H1 (cell line): Measurements from ENCODE around the gene PLSCR5. TPM values are rescaled to one million over a fixed set of nuclear protein-coding genes. Genes with fewer than 3 reads are reported as not detected.

Experiments used
- CTCF ChIA-PET: fragments of 300-600 bp; sonication (Branson Sonifier 250); formaldehyde crosslinking; loops from one replicate; lab custom pipeline; 2021; ENCODE audit not compliant: partially characterized antibody; lab: Charles Lee
- POLR2A ChIA-PET: fragments of 300-600 bp; sonication (Branson Sonifier 250); formaldehyde crosslinking; loops from one replicate; lab custom pipeline; 2021; ENCODE audit warnings: inconsistent platforms; ENCODE audit not compliant: partially characterized antibody; lab: Charles Lee
- DNase-seq, 2 experiments: peaks; one replicate each; pipeline versions ENCODE4 v3.0.0 to v3.0.0-alpha.2; 2010 to 2022; ENCODE audit warnings: low spot score in 2 of 2, low read depth in 1 of 2, mixed read lengths in 1 of 2
- FAIRE-seq: peaks from 2 replicates; lab custom pipeline; 2011; peaks lifted over from hg19 to GRCh38; lab: Jason Lieb, UNC
- H2AFZ ChIP-seq: 2 replicates; pipeline ENCODE4 v1.8.1; 2012; ENCODE audit warnings: low read length, inconsistent platforms
- H2AK5ac ChIP-seq: 2 replicates; pipeline ENCODE4 v1.6.1; 2013; ENCODE audit warnings: low read depth, low read length
- H2BK120ac ChIP-seq: replicated peaks from 2 replicates; pipeline ENCODE3; 2013; ENCODE audit warnings: low read depth, low read length, inconsistent platforms
- H2BK12ac ChIP-seq: 2 replicates; pipeline ENCODE4 v1.6.1; 2013; ENCODE audit warnings: low read depth, low read length
- H2BK15ac ChIP-seq: 2 replicates; pipeline ENCODE4 v1.6.1; 2013; ENCODE audit warnings: low read length
- H2BK20ac ChIP-seq: 2 replicates; pipeline ENCODE4 v1.6.1; 2013; ENCODE audit warnings: low read length
- H2BK5ac ChIP-seq: 2 replicates; pipeline ENCODE4 v1.6.1; 2013; ENCODE audit warnings: low read depth, low read length
- H3K14ac ChIP-seq: 2 replicates; pipeline ENCODE4 v1.6.1; 2013; ENCODE audit warnings: inconsistent platforms; ENCODE audit not compliant: insufficient read length
- H3K18ac ChIP-seq: 2 replicates; pipeline ENCODE4 v1.6.1; 2013; ENCODE audit warnings: low read length; ENCODE audit errors: extremely low read depth
- H3K23ac ChIP-seq: 2 replicates; pipeline ENCODE4 v1.6.1; 2013; ENCODE audit warnings: inconsistent platforms; ENCODE audit not compliant: insufficient read length
- H3K23me2 ChIP-seq: 2 replicates; pipeline ENCODE4 v1.6.1; 2013; ENCODE audit warnings: low read depth, low read length
- H3K27ac ChIP-seq: 2 replicates; pipeline ENCODE4 v1.6.1; 2011; ENCODE audit warnings: low read depth, low read length, inconsistent platforms
- H3K27me3 ChIP-seq, 4 experiments: replicated peaks in 1 of 4; 1 replicate in 1 of 4; 2 replicates in 3 of 4; pipeline versions ENCODE4 v1.6.1 to v1.8.1; 2011 to 2013; ENCODE audit warnings: low read length in 3 of 4, mild to moderate bottlenecking in 3 of 4, inconsistent platforms in 2 of 4, mixed read lengths in 2 of 4, moderate library complexity in 1 of 4; ENCODE audit not compliant: control insufficient read depth in 3 of 4, insufficient read depth in 3 of 4; ENCODE audit errors: extremely low read depth in 1 of 4
- H3K36me3 ChIP-seq, 4 experiments: 2 replicates each; pipeline versions ENCODE4 v1.6.1 to v1.8.1; 2011 to 2013; ENCODE audit warnings: mild to moderate bottlenecking in 4 of 4, low read length in 3 of 4, moderate library complexity in 2 of 4, control low read depth in 1 of 4, inconsistent platforms in 1 of 4; ENCODE audit not compliant: insufficient read depth in 4 of 4, control insufficient read depth in 2 of 4
- H3K4ac ChIP-seq: replicated peaks from 2 replicates; pipeline ENCODE3; 2013; ENCODE audit warnings: low read length, low read depth, mixed read lengths, inconsistent platforms; ENCODE audit not compliant: insufficient read length
- H3K4me1 ChIP-seq, 4 experiments: replicated peaks in 1 of 4; 1 replicate in 1 of 4; 2 replicates in 3 of 4; pipeline versions ENCODE4 v1.6.1 to v1.8.1; 2011 to 2013; ENCODE audit warnings: low read length in 3 of 4, inconsistent platforms in 2 of 4, mixed read lengths in 1 of 4; ENCODE audit not compliant: insufficient read depth in 4 of 4, control insufficient read depth in 3 of 4
- H3K4me2 ChIP-seq, 2 experiments: 2 replicates each; pipeline versions ENCODE4 v1.6.1 to v1.8.1; 2011 to 2013; ENCODE audit warnings: low read depth in 2 of 2, low read length in 2 of 2, control low read depth in 1 of 2, inconsistent platforms in 1 of 2, mild to moderate bottlenecking in 1 of 2; ENCODE audit not compliant: insufficient read depth in 1 of 2
- H3K4me3 ChIP-seq, 4 experiments: fragments of 200-600, 300-600 bp in 1 of 4; sonication (generic), shearing (Covaris generic), sonication (Bioruptor Twin) in 1 of 4; 2 replicates each; pipeline versions ENCODE4 v1.5.1 to v1.8.1; 2011 to 2016; ENCODE audit warnings: low read length in 4 of 4, low read depth in 3 of 4, control low read depth in 2 of 4, inconsistent platforms in 2 of 4, mild to moderate bottlenecking in 2 of 4, mixed read lengths in 1 of 4, moderate library complexity in 1 of 4; ENCODE audit not compliant: insufficient read depth in 2 of 4; ENCODE audit errors: extremely low read depth in 1 of 4
- H3K56ac ChIP-seq: replicated peaks from 2 replicates; pipeline ENCODE3; 2013; ENCODE audit warnings: low read depth, mild to moderate bottlenecking, mixed read lengths, low read length, inconsistent platforms; ENCODE audit not compliant: insufficient read length
- H3K79me1 ChIP-seq: 2 replicates; pipeline ENCODE4 v1.6.1; 2013; ENCODE audit warnings: low read depth, low read length, control low read depth
- H3K79me2 ChIP-seq, 2 experiments: 2 replicates each; pipeline versions ENCODE4 v1.6.1 to v1.8.1; 2012 to 2013; ENCODE audit warnings: low read length in 2 of 2, mild to moderate bottlenecking in 2 of 2, inconsistent platforms in 1 of 2; ENCODE audit not compliant: insufficient read depth in 2 of 2, control insufficient read depth in 1 of 2
- H3K9ac ChIP-seq, 4 experiments: replicated peaks in 1 of 4; 1 replicate in 1 of 4; 2 replicates in 3 of 4; pipeline versions ENCODE4 v1.6.1 to v1.8.1; 2011 to 2013; ENCODE audit warnings: low read depth in 3 of 4, low read length in 3 of 4, control low read depth in 2 of 4, mild to moderate bottlenecking in 2 of 4, moderate library complexity in 2 of 4, inconsistent platforms in 1 of 4; ENCODE audit errors: extremely low read depth in 1 of 4
- H3K9me3 ChIP-seq, 2 experiments: 2 replicates each; pipeline versions ENCODE4 v1.6.1 to v1.8.1; 2012 to 2013; ENCODE audit warnings: mild to moderate bottlenecking in 2 of 2, moderate library complexity in 2 of 2, control low read depth in 1 of 2, inconsistent platforms in 1 of 2, low read depth in 1 of 2, low read length in 1 of 2, mixed read lengths in 1 of 2; ENCODE audit not compliant: insufficient read depth in 2 of 2
- H4K20me1 ChIP-seq, 2 experiments: replicated peaks in 1 of 2; 2 replicates each; pipeline versions ENCODE3 to v1.8.1; 2011 to 2013; ENCODE audit warnings: inconsistent platforms in 2 of 2, low read length in 2 of 2, mild to moderate bottlenecking in 1 of 2; ENCODE audit not compliant: insufficient read depth in 2 of 2, control insufficient read depth in 1 of 2
- H4K5ac ChIP-seq: 2 replicates; pipeline ENCODE4 v1.6.1; 2013; ENCODE audit warnings: low read length, low read depth, mixed read lengths, inconsistent platforms; ENCODE audit not compliant: insufficient read length
- H4K8ac ChIP-seq: 2 replicates; pipeline ENCODE4 v1.8.0; 2013; ENCODE audit warnings: mild to moderate bottlenecking, moderate library complexity, low read length, inconsistent platforms; ENCODE audit not compliant: insufficient read depth; ENCODE audit errors: extremely low read depth
- H4K91ac ChIP-seq: replicated peaks from 2 replicates; pipeline ENCODE3; 2013; ENCODE audit warnings: low read length, mixed read lengths, inconsistent platforms; ENCODE audit not compliant: insufficient read length
- BACH1 ChIP-seq: IDR thresholded peaks from 2 replicates; pipeline ENCODE4 v1.6.1; 2012; ENCODE audit warnings: low read length, improper control_type of control experiment
- BCL11A ChIP-seq, 2 experiments: IDR thresholded peaks; one replicate each; pipeline ENCODE4 v1.6.1; 2011; ENCODE audit warnings: low read depth in 2 of 2, low read length in 2 of 2, mild to moderate bottlenecking in 2 of 2
- CHD2 ChIP-seq: IDR thresholded peaks from 2 replicates; pipeline ENCODE4 v1.6.1; 2012; ENCODE audit warnings: low read length, improper control_type of control experiment
- CTBP2 ChIP-seq: IDR thresholded peaks from 2 replicates; pipeline ENCODE4 v1.7.0; 2011; ENCODE audit warnings: borderline replicate concordance, mild to moderate bottlenecking, moderate library complexity, mixed read lengths, low read length; ENCODE audit not compliant: insufficient read depth, insufficient read length
- HDAC6 ChIP-seq: IDR thresholded peaks from one replicate; pipeline ENCODE4 v1.7.1; 2012; ENCODE audit warnings: low read depth, mild to moderate bottlenecking, inconsistent platforms, low read length, moderate library complexity
- KDM1A ChIP-seq: fragments of 200-600, 300-600 bp; sonication (generic); IDR thresholded peaks from 2 replicates; pipeline ENCODE4 v1.7.1; 2016; ENCODE audit warnings: mild to moderate bottlenecking, low read length, borderline replicate concordance
- MAFK ChIP-seq: IDR thresholded peaks from 2 replicates; pipeline ENCODE4 v1.6.1; 2012; ENCODE audit warnings: low read depth, mild to moderate bottlenecking, improper control_type of control experiment, low read length
- NANOG ChIP-seq: IDR thresholded peaks from 2 replicates; pipeline ENCODE4 v1.6.1; 2011; ENCODE audit warnings: low read length, low read depth, mild to moderate bottlenecking, inconsistent platforms; ENCODE audit not compliant: insufficient read depth, poor library complexity, severe bottlenecking
- SIX5 ChIP-seq: IDR thresholded peaks from 2 replicates; pipeline ENCODE4 v1.6.1; 2011; ENCODE audit warnings: mild to moderate bottlenecking, low read depth, low read length
- SP1 ChIP-seq: IDR thresholded peaks from 2 replicates; pipeline ENCODE4 v1.6.1; 2011; ENCODE audit warnings: low read depth, low read length
- TBP ChIP-seq: IDR thresholded peaks from 2 replicates; pipeline ENCODE4 v1.6.1; 2011; ENCODE audit warnings: low read depth, low read length, improper control_type of control experiment
- polyA plus RNA-seq, 7 experiments: library from polyadenylated mRNA; depleted of rRNA in 3 of 7; stranded (reverse) in 5 of 7; unstranded in 2 of 7; fragments of >200 nt in 5 of 7; fragments of 200-250 nt in 2 of 7; gene quantifications; 1 replicate in 5 of 7; 2 replicates in 1 of 7; 4 replicates in 1 of 7; pipeline versions ENCODE4 v1.2.1 to v1.2.3, GENCODE V29; 2011 to 2013; ENCODE audit warnings: missing spikeins in 2 of 7, mixed read lengths in 2 of 7
- total RNA-seq: library from RNA; stranded (reverse); fragmentation: NEBNext Ultra II Directional; extraction: Animal tissue kit (Norgen Biotek cat#: 25700); gene quantifications from 2 replicates; pipeline ENCODE4 v1.2.1, GENCODE V29; 2021
- TF ChIP-seq, protein P1 (sequence below), 3 experiments: IDR thresholded peaks; 1 replicate in 2 of 3; 2 replicates in 1 of 3; pipeline versions ENCODE4 v1.5.1 to v1.6.1; 2011; ENCODE audit warnings: low read length in 3 of 3, mild to moderate bottlenecking in 3 of 3, inconsistent platforms in 2 of 3, low read depth in 1 of 3, moderate library complexity in 1 of 3; ENCODE audit not compliant: insufficient read depth in 1 of 3; ENCODE audit errors: control extremely low read depth in 1 of 3

Gene PLSCR5
- total and polyA plus RNA-seq, 2 of the 8 experiments (the other 6 are each of a cell fraction or from before 2014, with no cell fraction given): not detected

DNA sequence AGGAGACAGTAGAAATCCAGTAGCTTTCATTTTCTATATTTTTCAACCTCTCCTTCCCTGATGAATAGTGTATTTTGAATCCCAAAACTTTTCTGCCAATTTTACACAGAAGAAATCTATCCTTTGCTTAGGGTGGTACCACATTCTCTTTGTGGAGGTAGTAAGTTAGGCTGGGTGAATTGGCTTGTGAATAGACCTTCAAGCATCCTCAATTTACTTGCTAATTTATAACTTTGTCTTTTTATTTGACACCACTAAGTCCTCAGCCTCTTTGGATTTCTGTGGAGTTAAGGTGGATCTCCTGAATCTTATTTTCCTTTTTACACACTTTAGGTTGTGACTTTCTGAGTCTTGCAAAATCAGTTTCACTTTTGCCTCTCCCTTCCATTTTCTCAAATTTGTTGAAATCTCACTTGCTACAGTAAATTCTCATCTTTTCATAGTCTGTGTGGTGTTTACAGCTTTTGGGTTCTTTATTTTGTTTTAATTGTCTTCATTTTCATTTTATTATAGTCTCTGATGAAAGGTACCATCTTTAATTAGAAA lies 55.0 kb downstream of the PLSCR5 start:
- DNase-seq: no peak
- Histone ChIP-seq H3K4me2 (0 out of 4 replicates have a peak overlapping the region, but pooled peaks of 1 of the 2 experiments have one; percentile 14), H2BK120ac (no peak overlapping the region), H2BK5ac (no peak overlapping the region; the same call in 1 of the 2 replicates), H4K20me1 (no peaks in the 10 kb centered on the region), H2BK12ac (no peak overlapping the region), H4K91ac (no peak overlapping the region), H3K79me1 (no peaks in the 10 kb centered on the region), H3K4me3 (no peak overlapping the region; a peak in 1 of 8 replicates), H3K4me1 (peaks cover 0 to 11% (median 0%) of the 10 kb centered on the region in 4 experiments; a peak in 2 of 7 replicates), H3K18ac (no peak overlapping the region), H2AK5ac (no peak overlapping the region), H4K8ac (no peak overlapping the region), H3K27ac (no peak overlapping the region), H4K5ac (peak overlapping the region; percentile 47), H3K56ac (no peak overlapping the region), H3K36me3 (no peaks in the 10 kb centered on the region), H2AFZ (peak overlapping the region; percentile 48; the same call in 1 of the 2 replicates), H3K23ac (no peak overlapping the region), H3K9ac (no peak overlapping the region), H3K27me3 (no peaks in the 10 kb centered on the region), H3K79me2 (no peaks in the 10 kb centered on the region), H3K9me3 (no peaks in the 10 kb centered on the region), H3K23me2 (no peaks in the 10 kb centered on the region), H2BK20ac (no peak overlapping the region), H3K4ac (no peak overlapping the region), H3K14ac (no peak overlapping the region), H2BK15ac (no peak overlapping the region)
- ChIA-PET POLR2A (no interaction called here), CTCF (no interaction called here)
- no peak for FAIRE-seq
- no peak for TF ChIP-seq SIX5
- no peak for TF ChIP-seq BACH1
- no peak for TF ChIP-seq NANOG
- no peak for TF ChIP-seq CTBP2
- no peak for TF ChIP-seq BCL11A (IDR thresholded peaks at IDR 0.05; ENCODE audit: low read depth in 2 of 2, low read length in 2 of 2)
- TF ChIP-seq TBP: no peak
- TF ChIP-seq SP1: no peak
- TF ChIP-seq CHD2: no peak
- TF ChIP-seq KDM1A: no peak
- TF ChIP-seq, protein P1, sequence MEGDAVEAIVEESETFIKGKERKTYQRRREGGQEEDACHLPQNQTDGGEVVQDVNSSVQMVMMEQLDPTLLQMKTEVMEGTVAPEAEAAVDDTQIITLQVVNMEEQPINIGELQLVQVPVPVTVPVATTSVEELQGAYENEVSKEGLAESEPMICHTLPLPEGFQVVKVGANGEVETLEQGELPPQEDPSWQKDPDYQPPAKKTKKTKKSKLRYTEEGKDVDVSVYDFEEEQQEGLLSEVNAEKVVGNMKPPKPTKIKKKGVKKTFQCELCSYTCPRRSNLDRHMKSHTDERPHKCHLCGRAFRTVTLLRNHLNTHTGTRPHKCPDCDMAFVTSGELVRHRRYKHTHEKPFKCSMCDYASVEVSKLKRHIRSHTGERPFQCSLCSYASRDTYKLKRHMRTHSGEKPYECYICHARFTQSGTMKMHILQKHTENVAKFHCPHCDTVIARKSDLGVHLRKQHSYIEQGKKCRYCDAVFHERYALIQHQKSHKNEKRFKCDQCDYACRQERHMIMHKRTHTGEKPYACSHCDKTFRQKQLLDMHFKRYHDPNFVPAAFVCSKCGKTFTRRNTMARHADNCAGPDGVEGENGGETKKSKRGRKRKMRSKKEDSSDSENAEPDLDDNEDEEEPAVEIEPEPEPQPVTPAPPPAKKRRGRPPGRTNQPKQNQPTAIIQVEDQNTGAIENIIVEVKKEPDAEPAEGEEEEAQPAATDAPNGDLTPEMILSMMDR (IDR thresholded peaks at IDR 0.05; ENCODE audit: control extremely low read depth in 1 of 3, insufficient read depth in 1 of 3, low read depth in 1 of 3, low read length in 3 of 3): no peak
- no peak for TF ChIP-seq HDAC6
- TF ChIP-seq MAFK: no peak
